Activated T-cell treated with anti-CD3 and anti-CD28 coated beads for 24 hours (primary cell): ENCODE measurements around the gene DNAJB4.
"Not testable (repeated sequence)": the region's sequence is repeated elsewhere in the genome, so short reads cannot be mapped to it uniquely, and the experiment has no call there.

Experiments used
- DNase-seq: peaks from one replicate; pipeline ENCODE4 v3.0.0-alpha.2; 2020; ENCODE audit warnings: low read depth

DNAJB4 gene

GRCh38 chr1:78038491-78038939 is 33.8 kb downstream of the DNAJB4 start:
- DNase-seq = no peak

GRCh38 chr1:78040484-78041089 is 35.8 kb downstream of the DNAJB4 start:
- DNase-seq = no peak

DNA sequence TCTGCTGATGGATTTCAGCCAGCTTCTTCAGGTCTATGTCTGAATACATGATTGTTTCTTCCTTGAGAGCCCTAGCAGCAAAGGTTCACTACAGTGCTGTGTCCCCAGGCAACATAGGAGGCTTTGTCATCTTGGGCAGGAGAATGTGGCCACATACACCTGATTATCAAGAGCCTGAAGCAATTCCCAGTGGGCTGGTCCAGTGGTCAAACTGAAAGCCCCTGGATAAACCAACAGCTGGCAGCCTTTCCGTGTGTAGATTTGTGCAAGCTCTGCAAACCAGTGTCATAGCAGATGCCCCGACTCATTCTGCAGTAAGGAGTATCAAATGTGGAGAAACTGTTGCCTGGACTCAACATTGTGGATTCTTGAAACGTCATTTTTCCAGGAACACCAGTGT is 38.7 kb downstream of the DNAJB4 start:
- no peak for DNase-seq

DNA sequence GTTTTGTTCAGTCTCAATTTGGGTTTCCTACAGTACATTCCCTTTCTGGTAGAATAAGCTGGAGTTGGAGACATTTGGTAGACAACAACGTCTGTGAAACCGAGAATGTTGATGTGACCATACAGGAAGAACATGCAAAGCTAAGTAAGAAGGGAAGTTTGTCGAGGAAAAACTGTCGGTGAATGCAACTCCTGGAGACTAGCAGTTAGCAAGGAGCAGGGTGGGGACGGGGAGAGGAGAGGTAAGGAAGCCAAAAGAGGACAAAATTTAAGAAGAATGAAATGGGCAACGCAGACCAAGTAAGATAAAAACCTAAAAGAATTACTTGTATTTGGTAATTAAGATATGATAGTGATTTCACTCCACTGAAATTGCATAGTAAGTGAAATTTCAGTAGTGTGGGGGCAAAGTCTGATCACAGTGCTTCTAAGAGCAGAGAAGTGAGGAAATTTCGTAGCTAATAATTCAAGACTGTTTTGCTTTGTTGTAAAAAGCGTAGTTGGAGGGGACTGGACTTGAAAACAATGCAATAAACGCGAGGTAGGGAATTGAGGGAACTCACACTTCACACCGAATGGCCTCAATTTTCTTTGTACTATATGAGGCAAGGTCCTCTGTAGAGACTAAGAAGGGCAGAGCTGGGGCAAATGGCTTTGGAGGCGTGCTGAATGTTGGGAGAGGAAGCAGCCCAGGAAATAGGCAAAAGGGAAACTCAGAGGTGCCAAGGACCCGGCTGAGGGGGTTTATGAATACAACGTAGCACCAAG is 40.2 kb downstream of the DNAJB4 start:
- DNase-seq = no peak

DNA sequence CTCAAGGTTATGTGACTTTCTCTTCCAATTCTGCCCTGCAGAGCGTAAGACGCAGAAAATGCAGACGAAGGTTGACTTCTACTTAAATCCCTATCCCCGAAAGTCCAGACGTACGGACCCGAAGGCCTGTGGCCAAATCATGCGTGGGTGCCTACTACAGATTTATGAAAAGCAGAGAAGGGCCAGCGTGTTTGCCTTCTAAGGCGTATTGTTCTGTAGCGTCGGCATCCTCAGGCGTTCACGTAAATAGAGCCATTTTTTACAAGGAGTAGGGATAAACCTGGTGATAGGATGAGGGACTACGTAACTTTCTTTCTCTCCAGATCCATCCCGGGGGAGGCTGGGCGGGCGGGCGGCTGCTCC is 40.8 kb downstream of the DNAJB4 start:
- DNase-seq = no peak

GRCh38 chr1:78045926-78046778 is 41.4 kb downstream of the DNAJB4 start, which contains the start of gene GIPC2:
TSS of gene GIPC2 (plus strand) at chr1:78045966. CDS start at chr1:78046095, 129 bp downstream.
- DNase-seq = peak; percentile 24

DNA sequence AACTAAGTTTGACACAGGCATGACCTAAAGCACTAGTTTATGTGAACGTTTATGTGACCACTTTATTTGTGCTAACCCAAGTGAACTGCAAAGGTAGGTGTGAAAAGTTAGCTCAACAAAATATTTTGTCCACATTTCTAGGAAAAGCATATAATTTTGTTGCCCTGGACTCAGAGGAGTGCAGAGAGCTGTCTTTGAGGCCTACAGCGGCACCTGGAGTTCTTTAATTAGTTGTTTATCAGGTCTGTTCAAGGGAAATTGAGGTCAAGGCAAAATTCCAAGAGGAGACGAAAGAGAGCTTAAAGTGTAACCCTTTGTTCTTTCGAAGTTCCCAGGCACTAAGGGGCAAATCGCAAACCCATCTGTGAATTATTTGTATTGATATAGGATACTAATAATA is 42.4 kb downstream of the DNAJB4 start:
- DNase-seq = no peak

GRCh38 chr1:78047631-78048030 is 42.9 kb downstream of the DNAJB4 start:
- DNase-seq = no peak

DNA sequence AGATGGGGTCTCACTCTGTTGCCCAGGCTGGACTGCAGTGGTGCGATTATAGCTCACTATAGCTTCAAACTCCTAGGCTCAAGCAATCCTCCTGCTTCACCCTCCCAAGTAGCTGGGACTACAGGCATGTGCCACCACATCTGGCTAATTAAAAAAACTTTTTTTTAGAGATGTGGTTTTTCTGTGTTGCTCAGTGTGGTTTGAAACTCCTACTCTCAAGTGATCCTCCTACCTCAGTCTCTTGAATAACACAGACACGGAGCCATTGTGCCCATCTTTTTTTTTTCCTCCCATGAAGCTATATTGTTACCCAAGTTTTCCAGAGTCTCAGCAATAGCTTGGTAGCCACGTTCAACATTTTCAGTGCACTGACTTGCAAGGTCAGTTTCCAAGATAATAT is 43.7 kb downstream of the DNAJB4 start:
- no peak for DNase-seq

DNA sequence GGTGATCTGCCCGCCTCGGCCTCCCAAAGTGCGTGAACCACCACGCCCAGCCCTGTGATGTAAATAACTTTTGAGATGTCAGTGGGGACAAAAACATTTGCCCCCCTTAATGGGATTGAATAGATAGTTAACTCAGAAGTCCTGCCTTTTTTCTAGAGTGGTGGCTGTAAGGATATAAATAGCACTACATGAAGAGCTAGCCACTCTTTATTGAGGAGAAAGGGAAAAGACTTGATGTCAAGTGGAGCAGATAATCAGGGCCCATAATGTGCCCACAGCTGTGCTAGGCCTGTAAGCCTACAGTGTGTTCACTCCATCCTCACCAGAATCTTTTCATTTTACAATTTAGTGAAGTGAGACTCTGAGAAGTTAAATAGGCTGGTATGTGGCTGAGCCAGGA is 44.7 kb downstream of the DNAJB4 start:
- no peak for DNase-seq

DNA sequence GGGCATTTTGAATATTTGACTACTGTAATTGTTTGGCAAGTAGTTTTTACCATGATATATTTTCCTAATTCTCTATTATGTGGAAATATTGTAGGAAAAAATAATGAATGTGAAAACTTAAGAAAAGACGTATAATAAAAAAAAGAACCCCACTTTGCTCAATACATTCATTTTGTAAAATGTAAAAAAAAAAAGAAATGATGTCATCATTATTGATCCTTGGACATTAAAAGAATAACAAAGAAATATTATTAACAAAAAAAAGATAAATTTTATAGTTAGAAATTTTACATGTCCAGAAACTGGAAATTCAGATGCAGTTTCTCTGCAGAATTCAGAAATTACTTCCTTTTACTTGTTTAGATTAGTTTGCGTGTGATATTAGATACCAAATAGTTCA is 46.3 kb downstream of the DNAJB4 start:
- DNase-seq = no peak

DNA sequence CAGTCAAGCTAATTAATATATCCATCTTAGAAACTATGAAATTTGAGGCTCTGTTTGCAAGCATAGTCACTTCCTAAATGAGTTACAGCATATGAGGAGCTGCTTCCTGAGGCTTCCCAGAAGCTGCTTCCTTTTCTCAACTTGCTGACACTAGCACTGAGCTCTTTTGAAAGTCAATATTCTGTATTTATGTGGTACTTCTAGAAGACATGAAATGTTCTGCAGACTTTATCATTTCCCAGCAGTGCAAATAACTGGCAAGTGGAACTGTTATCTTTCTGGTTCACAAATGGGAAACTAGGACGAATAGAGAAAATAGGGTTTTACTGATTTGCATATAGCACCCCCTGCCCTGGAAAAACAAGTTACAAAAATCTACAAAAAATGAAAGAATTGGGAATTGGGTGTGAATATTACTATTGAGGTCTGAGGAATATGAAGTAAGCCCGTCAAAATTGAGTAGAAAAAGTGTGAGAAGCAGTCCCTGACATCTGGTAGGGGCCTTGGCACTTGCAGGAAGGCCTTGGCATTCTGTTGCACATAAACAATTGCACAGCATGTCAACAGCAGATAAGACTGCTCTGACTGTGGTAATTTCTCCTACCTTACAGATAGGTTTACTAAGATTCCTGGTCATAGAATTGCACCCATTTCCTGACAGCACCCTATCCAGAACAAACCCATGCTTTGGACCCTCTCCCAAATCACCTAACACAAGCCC is 48.1 kb downstream of the DNAJB4 start:
- DNase-seq = no peak

GRCh38 chr1:78053498-78053897 is 48.8 kb downstream of the DNAJB4 start:
- DNase-seq = no peak

DNA sequence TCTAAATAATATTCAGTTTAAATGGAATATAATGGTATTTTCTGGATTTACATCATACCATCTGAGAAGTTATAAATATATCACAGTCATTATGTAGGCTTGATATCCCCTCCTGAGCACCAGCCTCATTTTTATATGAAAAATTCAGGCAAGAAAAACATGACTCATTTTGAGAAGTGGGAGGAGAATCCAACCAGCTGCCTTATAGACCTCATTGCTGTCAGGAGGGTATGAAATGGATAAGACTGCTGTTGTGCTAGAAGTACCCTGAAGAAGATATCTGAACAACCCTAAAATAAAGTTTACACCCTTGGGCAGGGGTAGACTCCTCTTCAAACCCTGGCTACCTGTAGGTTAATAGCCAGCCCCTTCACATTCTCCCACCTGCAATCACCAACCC is 49.8 kb downstream of the DNAJB4 start:
- DNase-seq = no peak

GRCh38 chr1:78054972-78055371 is 50.2 kb downstream of the DNAJB4 start:
- no peak for DNase-seq

GRCh38 chr1:78055565-78056132 is 50.9 kb downstream of the DNAJB4 start:
- no peak for DNase-seq

GRCh38 chr1:78058670-78059069 is 53.9 kb downstream of the DNAJB4 start:
- DNase-seq = no peak

- no peak for DNase-seq
Measured at GRCh38 chr1:78060857-78061563, 56.3 kb downstream of the DNAJB4 start.

DNA sequence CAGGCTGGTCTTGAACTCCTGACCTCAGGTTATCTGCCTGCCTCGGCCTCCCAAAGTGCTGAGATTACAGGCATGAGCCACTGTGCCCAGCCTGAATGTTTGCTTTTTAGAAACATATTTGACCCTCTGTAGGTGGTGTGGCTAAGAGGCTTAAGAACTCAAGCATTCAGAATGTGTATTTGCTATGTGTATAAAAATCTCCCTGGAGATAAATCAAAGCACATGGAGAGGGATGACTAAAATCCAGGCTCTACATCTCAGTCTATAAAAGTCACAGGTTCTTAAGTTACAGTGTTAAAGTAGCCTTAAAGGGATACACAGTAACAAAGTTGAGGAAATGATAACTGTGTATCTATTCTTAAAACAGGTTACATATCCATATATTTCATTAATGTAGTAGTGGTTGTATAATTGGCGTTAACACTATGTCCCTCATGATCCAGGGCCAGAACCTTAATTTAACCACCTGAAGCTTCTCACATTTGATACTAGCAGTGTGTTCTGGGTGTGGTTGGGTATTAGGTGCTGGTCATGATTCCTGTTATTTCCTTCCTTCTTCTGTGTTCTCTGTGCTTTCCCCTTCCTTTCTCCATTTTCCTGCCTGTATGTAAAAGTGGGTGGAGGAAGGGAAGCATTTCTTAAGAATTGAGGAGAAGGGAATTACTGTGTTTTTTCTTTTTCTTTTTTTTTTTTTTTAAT is 57.2 kb downstream of the DNAJB4 start:
- no peak for DNase-seq

GRCh38 chr1:78064886-78065285 is 60.1 kb downstream of the DNAJB4 start:
- not testable (repeated sequence) for DNase-seq
